ENCODE results near the gene NHLH2.

The NHLH2 gene

DNA sequence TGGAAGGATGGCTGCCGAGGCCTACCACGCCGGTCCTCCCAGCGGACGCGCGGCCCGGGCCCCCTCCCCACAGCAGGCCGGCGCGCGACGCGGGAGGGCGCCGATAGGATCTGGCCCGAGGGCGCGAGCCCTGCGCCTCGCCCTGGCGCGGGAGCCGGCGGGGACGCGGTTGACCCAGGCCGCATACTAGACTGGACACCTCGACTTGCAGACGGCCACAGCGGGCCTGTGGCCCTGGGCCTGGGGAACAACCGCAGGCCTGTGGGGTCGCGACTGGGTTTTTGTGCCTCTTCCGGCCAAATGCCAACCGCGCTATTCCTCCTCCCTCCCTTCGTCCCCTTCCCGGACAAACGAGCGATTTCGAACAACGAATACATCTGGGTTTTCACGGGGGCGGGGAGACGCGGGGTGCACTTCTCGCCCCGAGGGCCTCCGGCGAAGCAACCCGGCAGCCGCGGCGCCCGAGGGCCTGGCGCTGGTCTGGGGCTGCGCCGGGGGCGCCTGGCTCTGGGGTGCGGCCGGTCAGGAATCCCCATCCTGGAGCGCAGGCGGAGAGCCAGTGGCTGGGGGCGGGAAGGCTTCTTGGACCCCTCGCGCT lies 2.4 kb downstream of the NHLH2 start:
- peak in 16 of 58 donors; percentile 18 to 69 (median 42) for DNase-seq

DNA sequence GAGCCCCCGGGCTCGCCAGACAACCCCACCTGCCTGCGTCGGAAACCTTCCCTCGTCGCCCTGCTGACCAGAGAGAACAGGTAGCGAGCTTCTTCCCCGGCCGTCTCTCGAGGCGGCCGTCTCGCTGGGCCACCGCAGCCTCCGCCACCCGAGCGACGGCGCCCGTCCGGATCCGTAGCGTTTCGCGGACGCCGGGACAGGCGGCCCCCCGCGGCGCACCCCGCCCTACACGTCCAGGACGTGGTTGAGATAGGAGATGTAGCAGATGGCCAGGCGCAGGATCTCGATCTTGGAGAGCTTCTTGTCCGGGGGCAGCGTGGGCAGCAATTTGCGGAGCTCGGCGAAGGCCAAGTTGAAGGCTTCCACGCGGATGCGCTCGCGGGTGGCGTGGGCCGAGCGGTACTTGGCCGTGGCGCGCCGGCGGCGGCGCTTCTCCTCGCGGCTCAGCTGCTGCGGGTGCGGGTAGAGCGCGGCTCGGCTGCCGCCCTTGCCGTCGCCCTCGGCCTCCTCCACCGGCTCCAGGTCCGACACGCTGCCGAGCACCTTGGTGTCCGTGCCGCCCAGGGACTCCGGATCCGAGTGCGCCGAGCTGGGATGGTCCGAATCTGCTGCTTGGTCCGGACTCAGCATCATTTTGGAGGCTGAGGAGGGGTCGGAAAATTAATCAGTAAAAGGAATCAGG lies 3.0 kb downstream of the NHLH2 start:
- peak in 15 of 58 donors; percentile 12 to 69 (median 42) for DNase-seq

DNA sequence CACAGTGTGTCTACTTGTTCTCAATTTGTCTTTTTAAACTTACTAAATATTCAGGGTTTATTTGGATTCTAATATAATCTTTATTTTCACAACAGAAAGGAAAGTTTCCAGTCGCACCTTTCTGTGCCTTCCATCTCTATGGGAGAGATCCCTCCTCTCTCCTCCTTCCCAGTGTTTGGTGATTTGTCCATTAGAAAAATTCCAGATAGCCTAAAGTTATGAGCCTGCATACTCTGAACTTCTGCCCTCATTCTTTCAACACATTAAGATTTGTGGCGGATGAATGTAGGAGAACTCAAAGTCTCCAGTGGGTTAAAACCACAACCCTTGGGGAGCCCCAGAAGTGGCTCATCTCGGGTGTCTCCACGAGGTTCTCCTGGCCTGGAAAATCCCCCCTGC lies 3.6 kb downstream of the NHLH2 start:
- no peak for DNase-seq

DNA sequence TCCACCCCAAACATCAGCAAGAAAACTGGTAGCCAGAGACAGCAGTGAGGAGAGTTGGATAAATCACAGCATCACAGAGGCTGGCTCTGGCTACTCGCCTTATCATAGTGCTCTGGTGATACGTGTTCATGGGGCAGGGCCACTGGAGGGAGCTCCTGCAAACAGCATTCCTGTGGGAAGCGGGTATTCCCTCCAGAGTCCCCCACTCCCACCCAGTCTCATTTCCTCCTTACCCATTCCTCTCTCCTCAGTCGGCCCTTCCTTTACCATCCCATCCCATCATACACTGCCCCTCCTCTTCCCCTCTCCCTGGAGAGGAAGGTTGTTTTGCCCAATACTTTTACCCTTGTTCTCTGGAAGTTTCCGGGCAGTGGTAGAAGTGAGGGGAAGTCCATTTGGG lies 7.1 kb downstream of the NHLH2 start:
- peak in 1 of 58 donors; percentile 7 for DNase-seq

DNA sequence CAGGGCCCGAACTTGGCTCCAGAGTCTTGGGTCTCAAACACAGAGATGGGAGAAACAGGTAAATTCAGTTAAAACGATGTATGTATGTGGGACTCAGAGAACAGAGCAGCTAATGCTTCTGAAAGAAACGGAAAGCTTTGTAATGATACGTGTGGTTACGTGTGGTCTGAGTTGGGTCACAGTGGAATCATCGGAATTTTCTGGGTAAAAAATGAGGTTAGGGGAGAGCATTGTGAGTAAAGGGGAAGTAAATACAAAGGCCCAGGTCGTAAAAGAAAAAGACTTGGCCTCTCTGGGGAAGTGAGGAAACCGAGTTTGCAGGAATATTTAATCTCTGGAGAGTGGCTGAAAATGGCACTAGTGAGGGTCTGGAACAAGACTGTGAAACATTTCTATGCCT lies 8.3 kb downstream of the NHLH2 start:
- DNase-seq: no peak

DNA sequence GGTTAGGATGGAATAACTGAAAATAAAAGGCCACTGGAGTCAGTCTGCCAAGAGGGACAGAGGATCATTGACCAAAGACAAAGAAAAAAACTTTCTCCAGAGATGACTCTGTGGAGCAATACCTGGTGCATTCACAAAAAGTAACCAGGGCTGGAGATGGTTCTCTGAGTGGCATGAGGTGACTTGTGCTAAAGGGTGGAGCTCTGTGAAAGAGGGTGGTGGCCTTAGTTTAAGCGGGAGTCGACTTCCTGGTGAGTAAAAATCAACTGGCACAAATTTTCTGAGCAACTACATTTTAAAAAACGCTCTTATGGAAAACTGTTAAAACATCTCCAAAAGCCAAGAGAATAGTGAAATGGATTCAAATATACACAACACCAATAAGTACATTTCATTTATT lies 10.0 kb downstream of the NHLH2 start:
- DNase-seq: no peak

DNA sequence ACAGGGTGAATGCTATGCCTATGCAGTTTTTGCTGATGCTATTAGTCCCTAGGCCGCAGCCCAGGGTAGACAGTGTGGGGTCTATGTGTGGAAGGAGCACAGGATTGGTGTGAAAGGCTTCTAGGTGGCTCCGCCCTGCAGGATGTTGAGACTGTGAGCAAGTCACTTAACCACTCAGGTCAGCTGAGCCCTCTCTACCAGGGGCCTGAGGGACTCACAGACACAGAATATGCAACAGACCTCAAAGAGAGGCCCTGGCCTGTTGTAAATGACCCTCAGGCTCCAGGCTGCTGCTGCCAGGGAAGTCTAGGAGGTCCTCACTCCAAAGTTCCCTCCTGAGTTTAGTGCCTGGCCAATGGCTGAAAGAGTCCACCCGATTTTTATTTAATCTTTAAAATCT lies 11.0 kb downstream of the NHLH2 start:
- no peak for DNase-seq

DNA sequence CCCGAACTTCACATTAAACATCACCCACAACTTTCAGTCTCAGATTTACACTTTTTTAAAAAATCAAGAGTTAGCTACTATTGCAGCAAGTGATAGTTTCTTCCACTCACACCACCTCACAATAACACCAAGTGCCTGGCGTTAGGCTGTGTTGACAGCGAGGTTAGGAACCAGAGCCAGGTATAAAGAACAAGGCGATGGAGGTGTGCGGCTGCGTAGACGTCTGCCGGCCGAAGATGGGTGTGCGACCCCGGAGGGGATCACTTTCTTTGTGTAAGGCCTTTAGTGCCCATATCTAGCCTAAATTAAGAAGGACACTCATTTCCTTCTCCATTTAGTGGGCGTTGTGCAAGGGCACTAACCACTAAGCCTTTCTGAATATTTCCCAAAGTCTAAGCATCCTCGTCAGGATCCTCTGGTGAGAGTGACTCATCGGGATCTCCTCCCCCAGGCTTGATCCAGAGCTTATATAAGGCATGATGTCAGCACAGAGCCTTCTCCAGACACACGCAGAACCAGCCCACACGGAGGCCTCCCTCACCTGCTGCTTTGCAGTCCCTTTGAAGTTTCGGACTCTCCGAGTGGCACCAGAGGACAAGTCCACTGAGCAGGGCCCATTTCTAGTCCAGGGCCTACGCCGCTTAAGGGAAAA lies 11.8 kb downstream of the NHLH2 start:
- peak in 11 of 58 donors; percentile 6 to 43 (median 17) for DNase-seq

DNA sequence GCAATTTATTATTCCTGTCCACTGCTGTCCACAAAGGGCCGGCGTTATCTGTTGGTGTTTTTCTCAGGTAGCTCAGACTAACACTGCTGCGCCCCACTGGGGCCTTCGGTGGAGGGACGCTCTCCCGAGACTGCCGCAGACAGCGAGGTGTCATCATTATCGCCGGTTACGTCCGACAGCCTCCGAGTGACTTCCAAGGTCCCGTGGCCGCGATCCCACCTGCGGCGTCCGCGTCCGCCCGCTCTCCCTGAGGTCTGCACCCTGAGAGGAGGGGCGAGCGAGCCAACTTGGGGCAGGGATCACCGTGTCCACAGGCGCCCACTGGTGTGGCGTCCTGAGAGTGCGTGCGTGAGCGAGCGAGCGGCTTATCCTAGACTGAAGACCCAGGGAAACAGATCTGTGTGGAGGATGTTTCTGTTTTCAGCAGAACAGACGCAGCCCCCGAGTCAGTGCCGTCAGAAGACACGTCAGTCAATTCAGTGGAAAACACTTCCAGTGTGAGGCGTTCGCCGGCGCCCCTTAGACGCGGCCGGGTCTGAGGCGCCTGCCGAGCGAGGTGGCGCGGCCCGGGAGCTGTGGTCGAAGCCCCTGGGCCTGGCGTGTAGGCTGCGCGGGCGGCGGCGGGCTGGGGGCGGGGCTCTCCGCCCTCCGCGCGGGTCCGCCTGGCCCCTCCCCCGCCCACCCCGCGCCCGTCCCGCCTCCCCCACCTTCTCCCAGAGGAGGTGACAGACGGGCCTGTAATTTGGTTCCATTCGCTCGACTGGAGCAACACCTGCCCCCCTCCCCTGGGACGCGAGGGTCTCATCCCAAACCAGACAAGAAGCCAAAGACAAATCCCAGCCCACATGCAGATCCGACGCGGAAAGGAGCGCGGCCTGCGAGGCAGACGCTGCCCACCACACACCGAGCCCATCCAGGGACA lies 12.6 kb downstream of the NHLH2 start:
- peak in 9 of 58 donors; percentile 11 to 43 (median 24) for DNase-seq

DNA sequence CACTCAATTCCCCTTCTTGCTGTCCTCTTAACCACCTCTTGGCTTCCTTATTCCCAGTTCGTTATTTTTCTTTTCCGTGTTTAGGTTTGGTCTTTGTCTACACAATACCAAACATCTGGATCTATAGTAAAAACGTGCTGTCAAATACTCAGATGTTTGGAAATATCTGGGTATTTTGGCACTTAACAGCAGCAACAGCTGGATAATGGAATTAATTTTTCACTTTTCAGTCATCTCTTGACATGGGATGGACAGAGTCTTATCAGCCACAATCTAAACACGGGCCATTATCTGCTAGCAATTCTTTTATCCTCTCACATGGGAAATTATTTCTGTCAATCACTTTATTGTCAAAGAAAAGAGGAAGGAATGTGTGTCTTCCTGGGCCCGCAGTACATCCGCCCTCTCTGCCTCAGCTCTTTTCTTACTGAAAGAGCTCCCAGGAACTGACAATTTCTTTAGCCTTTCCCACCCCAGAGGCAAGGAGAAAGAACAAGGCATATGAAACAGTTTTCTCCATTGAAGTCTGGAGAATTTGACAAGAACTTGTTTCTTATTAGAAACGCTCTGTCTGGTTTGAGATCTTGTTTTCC lies 13.4 kb downstream of the NHLH2 start:
- DNase-seq: no peak

DNA sequence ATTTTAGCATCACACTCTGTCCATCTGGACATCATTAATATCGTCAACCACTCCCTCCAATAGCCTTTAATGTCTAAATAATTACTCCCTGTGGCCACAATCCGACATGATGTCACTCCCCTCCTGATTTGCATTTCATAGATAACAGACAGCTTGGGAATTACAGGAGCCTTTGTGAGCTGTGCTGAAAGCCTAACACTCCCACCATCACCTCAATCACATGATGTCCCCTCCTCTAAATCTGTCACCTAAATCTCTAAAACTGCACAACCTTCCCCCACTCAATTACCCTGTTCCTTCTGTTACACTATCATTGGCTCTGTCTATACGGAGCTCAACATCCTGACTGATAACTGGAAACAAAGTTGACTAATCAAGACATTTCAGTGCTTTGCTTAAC lies 14.3 kb downstream of the NHLH2 start:
- no peak for DNase-seq

DNA sequence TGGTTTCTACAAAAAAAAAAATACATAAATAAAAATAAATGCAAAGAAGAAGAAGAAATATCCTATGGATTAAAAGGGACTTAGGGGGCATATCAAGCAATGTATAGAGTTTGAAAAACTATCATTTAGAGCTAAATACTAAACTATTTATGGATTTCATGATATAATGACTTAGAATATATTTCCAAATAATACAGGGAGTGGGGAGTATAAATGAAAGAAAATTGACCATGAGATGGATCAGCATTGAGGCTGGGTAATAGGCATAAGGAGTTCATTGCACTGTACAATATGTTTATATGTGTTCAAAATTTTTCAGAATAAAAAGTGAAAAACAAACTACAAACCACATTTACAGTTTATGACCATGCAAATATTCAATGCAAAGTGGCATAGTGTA lies 18.8 kb downstream of the NHLH2 start:
- no peak for DNase-seq

DNA sequence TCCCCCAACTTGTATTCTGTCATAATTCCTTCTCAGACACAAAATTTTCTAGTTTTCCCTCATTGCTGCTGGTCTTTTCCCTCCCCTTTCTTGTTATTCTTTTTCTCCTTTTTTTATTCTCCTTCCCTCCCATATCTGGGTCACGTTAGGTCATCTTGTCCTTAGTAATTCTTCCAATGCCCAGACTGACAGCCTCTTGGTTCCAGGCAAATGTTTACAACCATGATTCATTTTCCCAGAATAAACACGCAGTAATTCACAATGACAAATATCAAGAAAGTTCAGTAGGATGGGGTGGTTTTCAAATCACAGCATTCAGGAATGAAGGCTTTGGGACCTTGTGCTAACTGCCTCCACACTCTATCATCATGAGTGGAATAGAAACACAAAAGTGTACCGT lies 25.2 kb downstream of the NHLH2 start:
- DNase-seq: no peak

DNA sequence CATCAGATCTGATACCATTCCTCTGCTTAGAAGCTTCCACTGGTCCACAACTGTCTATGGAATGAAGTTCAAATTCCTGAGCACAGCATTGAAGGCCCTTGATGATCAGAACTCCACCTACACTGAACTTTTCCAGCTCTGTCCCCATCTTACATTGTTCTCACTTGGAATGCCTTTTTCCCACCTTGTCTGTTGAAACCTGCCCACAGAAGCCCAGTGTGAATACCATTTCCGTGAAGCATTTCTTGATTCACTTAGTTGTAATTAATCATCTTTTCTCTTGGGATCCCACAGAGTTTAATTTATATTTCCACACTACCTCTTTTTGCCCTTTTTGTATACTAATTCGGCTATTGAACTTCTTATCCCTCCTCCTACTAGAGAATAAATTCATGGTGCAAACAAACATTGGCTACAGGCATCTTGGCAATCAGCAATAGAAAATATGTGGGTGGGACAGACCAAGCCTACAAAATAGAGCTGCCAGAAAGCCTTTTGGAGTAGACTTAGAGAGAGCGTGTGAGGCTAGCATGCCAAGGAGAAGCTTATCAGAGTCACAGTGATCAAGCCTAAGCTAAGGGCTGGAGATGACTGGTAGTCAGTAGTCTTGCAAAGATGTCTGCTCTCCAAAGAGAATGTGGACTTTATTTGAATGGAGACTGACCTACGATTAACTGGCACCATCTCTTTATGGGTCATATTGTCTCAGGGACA lies 26.1 kb downstream of the NHLH2 start:
- DNase-seq: no peak

DNA sequence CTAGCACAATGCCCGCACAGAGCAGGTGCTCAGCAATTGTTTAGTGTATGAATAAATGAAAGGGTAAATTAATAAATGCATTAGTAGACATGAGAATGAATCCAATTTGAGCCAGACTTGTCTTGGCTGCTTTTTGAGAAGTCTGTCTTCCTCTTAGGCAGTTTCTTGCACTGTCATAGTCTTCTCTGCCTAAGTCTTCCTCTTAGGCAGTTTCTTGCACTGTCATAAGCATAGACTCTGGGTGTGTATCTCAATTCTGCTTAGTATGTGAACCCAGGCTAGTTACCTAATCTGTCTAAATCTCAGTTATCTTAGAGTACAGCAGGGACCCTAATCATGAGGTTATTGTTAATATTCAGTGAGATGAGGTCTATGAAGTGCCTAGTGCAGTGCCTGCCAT lies 27.2 kb downstream of the NHLH2 start:
- no peak for DNase-seq

DNA sequence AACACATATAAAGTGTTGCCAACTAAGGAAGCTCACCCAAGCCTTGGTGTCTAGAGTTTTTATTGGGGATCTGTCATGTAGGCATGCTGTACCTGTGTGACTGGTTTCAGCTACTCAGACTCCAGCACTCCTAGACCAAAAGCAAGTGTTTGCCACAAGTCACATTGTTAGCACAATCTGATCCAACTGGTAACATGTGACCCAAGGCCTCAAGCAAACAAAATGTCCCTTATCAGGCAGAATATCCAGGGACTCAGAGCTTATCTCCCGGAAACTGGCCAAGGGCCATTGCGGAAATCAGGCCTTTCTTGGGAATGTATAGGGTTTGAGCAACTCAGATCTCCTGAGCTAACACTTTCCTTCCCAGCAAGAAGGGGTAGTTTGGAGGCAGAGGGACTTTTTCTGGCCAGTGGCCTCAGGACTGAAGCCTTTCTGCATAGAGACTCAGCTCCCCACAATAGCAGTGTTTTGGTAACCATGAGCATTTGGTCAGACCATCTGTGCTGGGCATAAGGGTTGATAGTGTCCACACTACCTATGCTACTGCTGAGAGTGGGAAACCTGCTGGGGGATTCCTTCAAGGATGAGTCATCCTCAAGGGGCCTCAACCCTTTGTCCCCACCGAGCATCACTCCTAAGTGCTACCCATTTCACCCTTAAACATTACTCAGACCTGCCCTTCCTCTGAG lies 29.6 kb downstream of the NHLH2 start:
- DNase-seq: no peak

DNA sequence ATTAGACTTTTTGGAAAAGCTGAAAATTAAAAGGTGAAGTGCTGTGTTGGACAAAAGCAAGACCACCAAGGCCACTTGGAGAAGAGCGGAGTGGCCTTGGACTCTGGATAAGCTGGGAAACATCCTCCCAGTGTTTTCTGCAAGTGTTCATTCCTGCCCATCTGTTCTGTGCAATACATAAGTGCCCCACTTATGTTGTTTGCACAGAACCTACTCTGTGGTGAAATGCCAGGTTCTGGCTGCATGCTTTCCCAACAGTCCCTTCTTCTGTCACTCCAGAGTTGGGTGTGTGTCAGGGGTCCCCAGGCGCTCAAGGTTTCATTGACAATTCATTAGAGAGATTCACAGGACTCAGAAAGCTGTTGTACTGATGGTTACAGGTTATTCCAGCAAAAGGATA lies 30.3 kb downstream of the NHLH2 start:
- DNase-seq: no peak

DNA sequence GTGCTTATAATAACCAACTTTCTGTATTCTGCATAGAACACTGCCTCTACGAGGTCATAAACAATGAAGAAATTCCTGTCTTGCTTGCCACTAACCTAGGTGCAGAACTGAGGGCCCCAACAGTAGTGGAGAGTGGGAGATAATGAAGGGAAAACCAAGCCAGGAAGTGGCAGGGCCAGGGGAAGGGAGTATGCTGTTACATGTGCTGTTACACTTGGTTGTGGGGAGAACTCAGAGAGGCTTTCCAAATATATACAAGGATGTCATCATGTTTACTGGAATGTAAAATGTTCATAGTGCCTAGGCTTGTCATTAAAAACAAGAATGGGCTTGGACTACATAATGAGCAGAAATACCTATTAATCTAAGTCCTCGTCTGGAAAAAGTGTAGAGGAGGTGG lies 31.1 kb downstream of the NHLH2 start:
- no peak for DNase-seq

DNA sequence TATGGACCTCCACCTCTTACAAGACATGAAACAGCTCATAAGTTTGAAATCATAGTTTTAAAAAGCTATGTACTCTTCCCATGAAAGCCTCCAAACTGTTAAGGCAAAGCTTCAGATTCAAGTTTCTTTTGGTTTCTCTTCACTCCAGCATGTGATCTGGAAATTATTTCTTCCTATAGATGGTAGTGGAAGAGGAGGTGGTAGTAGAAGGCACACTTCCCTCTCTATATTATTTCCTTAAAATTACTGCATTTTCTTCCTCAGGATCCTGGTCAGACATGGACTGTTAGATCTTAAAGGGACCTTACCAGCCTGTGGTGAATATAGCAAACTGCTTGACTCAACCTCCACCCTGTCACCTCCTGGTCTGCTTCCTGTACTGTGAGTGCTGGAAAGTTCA lies 31.9 kb downstream of the NHLH2 start:
- DNase-seq: no peak

DNA sequence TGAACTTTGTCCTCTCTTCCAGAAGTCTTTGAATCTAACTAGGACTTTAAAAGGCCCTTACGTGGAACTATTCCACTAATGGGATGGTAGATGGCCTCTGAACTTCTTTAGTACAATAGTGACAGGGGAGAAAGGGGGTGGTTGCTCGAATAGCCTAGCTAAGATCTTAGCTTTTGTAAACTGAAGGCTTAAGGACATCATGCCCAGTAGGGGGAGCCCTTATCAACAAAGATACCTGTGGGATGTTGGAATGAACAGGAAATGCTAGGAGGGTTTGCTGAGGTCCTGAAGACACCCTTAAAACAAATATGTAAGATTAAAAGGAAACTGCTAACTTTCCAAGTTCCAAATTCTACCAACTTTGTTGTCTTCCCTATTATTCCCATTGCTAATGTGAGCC lies 33.2 kb downstream of the NHLH2 start:
- peak in 21 of 58 donors; percentile 1 to 61 (median 30) for DNase-seq
